ENCODE data around the gene SLC26A8. TPM values are rescaled to one million over a fixed set of nuclear protein-coding genes. Genes with fewer than 3 reads are reported as not detected.

Gene SLC26A8
- total and polyA plus RNA-seq, 2 of the 13 experiments (the other 11 are each of a cell fraction or from before 2014, with no cell fraction given): 0.46 TPM; not detected in 1

- TF ChIP-seq FOXP1 (IDR thresholded peaks at IDR 0.05) (no peak), FOXP1 (CRISPR knock-in tag; IDR thresholded peaks at IDR 0.05) (peak; percentile 14; the same call in 1 of the 2 replicates), ZNF33A (CRISPR knock-in tag; IDR thresholded peaks at IDR 0.05; ENCODE audit: borderline replicate concordance) (no peak), ZNF354B (CRISPR knock-in tag; IDR thresholded peaks at IDR 0.05) (no peak), KMT2B (CRISPR knock-in tag; IDR thresholded peaks at IDR 0.05) (no peak), NRL (CRISPR knock-in tag; IDR thresholded peaks at IDR 0.05; ENCODE audit: borderline replicate concordance) (no peak), SAP130 (CRISPR knock-in tag; IDR thresholded peaks at IDR 0.05; ENCODE audit: low read depth) (peak; percentile 49), ZNF431 (CRISPR knock-in tag; IDR thresholded peaks at IDR 0.05; ENCODE audit: borderline replicate concordance, low read depth) (no peak), ZNF383 (CRISPR knock-in tag; IDR thresholded peaks at IDR 0.05; ENCODE audit: borderline replicate concordance) (no peak), HIC2 (CRISPR knock-in tag; IDR thresholded peaks at IDR 0.05; ENCODE audit: low read depth) (no peak), DNMT3B (CRISPR knock-in tag; conservative IDR thresholded peaks at IDR 0.05) (no peak), GATAD2A (CRISPR knock-in tag; IDR thresholded peaks at IDR 0.05) (peak; percentile 27; the same call in 1 of the 2 replicates), DR1 (CRISPR knock-in tag; IDR thresholded peaks at IDR 0.05) (no peak), RBAK (CRISPR knock-in tag; IDR thresholded peaks at IDR 0.05) (no peak), PHF21A (CRISPR knock-in tag; IDR thresholded peaks at IDR 0.05) (no peak), ZNF629 (CRISPR knock-in tag; conservative IDR thresholded peaks at IDR 0.05) (no peak), THYN1 (CRISPR knock-in tag; IDR thresholded peaks at IDR 0.05; ENCODE audit: borderline replicate concordance, low read depth) (no peak), ZNF780A (CRISPR knock-in tag; IDR thresholded peaks at IDR 0.05) (no peak), IRF2 (CRISPR knock-in tag; IDR thresholded peaks at IDR 0.05) (no peak), ZNF33B (CRISPR knock-in tag; IDR thresholded peaks at IDR 0.05) (no peak), TBP (CRISPR knock-in tag; IDR thresholded peaks at IDR 0.05) (no peak), RAD21 (CRISPR knock-in tag; IDR thresholded peaks at IDR 0.05) (no peak), TFDP2 (CRISPR knock-in tag; IDR thresholded peaks at IDR 0.05) (no peak), ZNF484 (CRISPR knock-in tag; IDR thresholded peaks at IDR 0.05; ENCODE audit: borderline replicate concordance, low read depth) (no peak)
- TF ChIP-seq, protein P1, sequence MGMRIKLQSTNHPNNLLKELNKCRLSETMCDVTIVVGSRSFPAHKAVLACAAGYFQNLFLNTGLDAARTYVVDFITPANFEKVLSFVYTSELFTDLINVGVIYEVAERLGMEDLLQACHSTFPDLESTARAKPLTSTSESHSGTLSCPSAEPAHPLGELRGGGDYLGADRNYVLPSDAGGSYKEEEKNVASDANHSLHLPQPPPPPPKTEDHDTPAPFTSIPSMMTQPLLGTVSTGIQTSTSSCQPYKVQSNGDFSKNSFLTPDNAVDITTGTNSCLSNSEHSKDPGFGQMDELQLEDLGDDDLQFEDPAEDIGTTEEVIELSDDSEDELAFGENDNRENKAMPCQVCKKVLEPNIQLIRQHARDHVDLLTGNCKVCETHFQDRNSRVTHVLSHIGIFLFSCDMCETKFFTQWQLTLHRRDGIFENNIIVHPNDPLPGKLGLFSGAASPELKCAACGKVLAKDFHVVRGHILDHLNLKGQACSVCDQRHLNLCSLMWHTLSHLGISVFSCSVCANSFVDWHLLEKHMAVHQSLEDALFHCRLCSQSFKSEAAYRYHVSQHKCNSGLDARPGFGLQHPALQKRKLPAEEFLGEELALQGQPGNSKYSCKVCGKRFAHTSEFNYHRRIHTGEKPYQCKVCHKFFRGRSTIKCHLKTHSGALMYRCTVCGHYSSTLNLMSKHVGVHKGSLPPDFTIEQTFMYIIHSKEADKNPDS (CRISPR knock-in tag; IDR thresholded peaks at IDR 0.05): no peak
- TF ChIP-seq, protein P2, sequence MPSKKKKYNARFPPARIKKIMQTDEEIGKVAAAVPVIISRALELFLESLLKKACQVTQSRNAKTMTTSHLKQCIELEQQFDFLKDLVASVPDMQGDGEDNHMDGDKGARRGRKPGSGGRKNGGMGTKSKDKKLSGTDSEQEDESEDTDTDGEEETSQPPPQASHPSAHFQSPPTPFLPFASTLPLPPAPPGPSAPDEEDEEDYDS (CRISPR knock-in tag; IDR thresholded peaks at IDR 0.05): peak; percentile 32; the same call in 1 of the 2 replicates
- TF ChIP-seq, protein P3, sequence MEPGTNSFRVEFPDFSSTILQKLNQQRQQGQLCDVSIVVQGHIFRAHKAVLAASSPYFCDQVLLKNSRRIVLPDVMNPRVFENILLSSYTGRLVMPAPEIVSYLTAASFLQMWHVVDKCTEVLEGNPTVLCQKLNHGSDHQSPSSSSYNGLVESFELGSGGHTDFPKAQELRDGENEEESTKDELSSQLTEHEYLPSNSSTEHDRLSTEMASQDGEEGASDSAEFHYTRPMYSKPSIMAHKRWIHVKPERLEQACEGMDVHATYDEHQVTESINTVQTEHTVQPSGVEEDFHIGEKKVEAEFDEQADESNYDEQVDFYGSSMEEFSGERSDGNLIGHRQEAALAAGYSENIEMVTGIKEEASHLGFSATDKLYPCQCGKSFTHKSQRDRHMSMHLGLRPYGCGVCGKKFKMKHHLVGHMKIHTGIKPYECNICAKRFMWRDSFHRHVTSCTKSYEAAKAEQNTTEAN (CRISPR knock-in tag; conservative IDR thresholded peaks at IDR 0.05): no peak
Observed at GRCh38 chr6:36039112-36039511, 14.7 kb upstream of the SLC26A8 start (continued).
